GM12891 (cell line): ENCODE data around the gene CCDC117.
"Not testable (repeated sequence)": the region's sequence is repeated elsewhere in the genome, so short reads cannot be mapped to it uniquely, and the experiment has no call there.

ENCODE experiments used
- POLR2A ChIP-seq: IDR thresholded peaks from 2 replicates; pipeline ENCODE4 v1.6.1; 2011; ENCODE audit warnings: low read depth, low read length, control low read depth
- SPI1 ChIP-seq: IDR thresholded peaks from 2 replicates; pipeline ENCODE4 v1.6.1; 2011; ENCODE audit warnings: low read depth, low read length, control low read depth
- TAF1 ChIP-seq: IDR thresholded peaks from 2 replicates; pipeline ENCODE4 v1.6.1; 2011; ENCODE audit warnings: low read depth, low read length, control low read depth

DNA sequence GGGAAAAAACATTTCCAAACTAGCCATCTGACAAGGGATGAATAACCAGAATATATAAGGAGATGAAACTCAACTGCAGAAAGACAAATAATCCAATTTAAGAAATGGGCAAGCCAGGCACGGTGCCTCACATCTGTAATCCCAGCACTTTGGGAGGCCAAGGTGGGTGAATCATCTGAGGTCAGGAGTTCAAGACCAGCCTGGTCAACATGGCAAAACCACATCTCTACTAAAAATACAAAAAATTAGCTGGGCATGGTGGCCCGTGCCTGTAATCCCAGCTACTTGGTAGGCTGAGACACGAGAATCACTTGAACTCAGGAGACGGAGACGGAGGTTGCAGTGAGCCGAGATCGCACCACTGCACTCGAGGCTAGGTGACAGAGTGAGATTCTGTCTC, 33.6 kb upstream of the CCDC117 start:
- not testable (repeated sequence) for TF ChIP-seq POLR2A, SPI1, TAF1
